Activated naive CD4-positive, alpha-beta T cell treated with anti-CD3 and anti-CD28 coated beads for 36 hours (primary cell): ENCODE measurements around the gene FAM111A. TPM values are rescaled to one million over a fixed set of nuclear protein-coding genes. Genes with fewer than 3 reads are reported as not detected.

Experiments
- total RNA-seq, 2 experiments: library from RNA; stranded (reverse); gene quantifications; one replicate each; pipeline ENCODE4 v1.2.3, GENCODE V29; 2021

Gene FAM111A
- total RNA-seq, 2 experiments from 2014 or later = 98.3 to 99.4 TPM

Other genes with a start within 250 kb of the FAM111A start
- not detected for gene GLYATL1, start 203.4 kb upstream of the FAM111A start, total RNA-seq
- gene GLYATL1B, start 56.5 kb upstream of the FAM111A start, total RNA-seq = not detected
- gene FAM111B, start 35.6 kb upstream of the FAM111A start, total RNA-seq = 10 to 100 TPM; 21.6 to 22.6 TPM
- under 1 TPM; 0.07 to 0.14 TPM for gene DTX4, start 29.3 kb downstream of the FAM111A start, total RNA-seq
- gene MPEG1, start 70.1 kb downstream of the FAM111A start, total RNA-seq = not detected
- not detected for gene OR5AN1, start 216.0 kb downstream of the FAM111A start, total RNA-seq